Glomerular visceral epithelial cell (primary cell): ENCODE data around the gene ATP6AP2.
"Not testable (repeated sequence)": the region's sequence is repeated elsewhere in the genome, so short reads cannot be mapped to it uniquely, and the experiment has no call there.

Experiments
- DNase-seq: peaks from one replicate; pipeline ENCODE4 v3.0.0-alpha.2; 2016; ENCODE audit errors: extremely low spot score

ATP6AP2 gene, protein sequence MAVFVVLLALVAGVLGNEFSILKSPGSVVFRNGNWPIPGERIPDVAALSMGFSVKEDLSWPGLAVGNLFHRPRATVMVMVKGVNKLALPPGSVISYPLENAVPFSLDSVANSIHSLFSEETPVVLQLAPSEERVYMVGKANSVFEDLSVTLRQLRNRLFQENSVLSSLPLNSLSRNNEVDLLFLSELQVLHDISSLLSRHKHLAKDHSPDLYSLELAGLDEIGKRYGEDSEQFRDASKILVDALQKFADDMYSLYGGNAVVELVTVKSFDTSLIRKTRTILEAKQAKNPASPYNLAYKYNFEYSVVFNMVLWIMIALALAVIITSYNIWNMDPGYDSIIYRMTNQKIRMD

DNA sequence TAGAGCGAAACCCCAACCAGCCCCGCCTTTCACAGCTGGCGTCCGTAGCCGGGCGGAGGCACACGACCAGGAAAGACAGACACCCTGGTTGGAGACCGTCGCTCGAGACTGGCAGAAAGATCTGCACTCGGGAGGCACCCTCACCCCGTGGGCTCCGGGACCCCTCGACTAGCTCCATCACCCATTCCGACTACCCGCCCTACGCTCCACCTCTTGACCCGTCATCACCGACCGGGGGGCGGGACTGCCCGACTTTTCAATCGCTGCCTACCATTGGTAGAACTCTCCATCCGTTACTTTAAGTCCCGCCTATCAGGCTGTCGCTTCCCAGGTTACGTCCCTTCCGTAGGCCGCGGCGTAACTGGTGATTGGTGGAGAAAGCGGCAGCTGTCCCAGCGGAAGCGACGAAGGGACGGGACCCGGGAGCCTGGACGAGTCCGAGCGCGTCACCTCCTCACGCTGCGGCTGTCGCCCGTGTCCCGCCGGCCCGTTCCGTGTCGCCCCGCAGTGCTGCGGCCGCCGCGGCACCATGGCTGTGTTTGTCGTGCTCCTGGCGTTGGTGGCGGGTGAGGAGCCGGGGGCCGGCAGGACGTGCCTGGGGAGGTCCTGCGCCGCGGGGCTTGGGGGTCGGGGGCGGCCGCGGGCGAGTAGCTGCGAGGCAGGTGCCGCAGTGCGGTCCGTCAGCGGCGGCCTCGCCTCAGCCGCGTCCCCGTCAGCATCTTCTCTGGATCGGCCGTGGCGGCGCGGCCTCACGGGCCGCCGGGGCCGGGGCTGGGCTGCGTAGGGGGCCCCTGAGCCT lies at the start of gene ATP6AP2:
ATP6AP2 (plus strand) TSS at position 434 of the 799 bp plus-strand sequence; CDS start at position 530, 96 bp downstream.
- peak; percentile 91 for DNase-seq

DNA sequence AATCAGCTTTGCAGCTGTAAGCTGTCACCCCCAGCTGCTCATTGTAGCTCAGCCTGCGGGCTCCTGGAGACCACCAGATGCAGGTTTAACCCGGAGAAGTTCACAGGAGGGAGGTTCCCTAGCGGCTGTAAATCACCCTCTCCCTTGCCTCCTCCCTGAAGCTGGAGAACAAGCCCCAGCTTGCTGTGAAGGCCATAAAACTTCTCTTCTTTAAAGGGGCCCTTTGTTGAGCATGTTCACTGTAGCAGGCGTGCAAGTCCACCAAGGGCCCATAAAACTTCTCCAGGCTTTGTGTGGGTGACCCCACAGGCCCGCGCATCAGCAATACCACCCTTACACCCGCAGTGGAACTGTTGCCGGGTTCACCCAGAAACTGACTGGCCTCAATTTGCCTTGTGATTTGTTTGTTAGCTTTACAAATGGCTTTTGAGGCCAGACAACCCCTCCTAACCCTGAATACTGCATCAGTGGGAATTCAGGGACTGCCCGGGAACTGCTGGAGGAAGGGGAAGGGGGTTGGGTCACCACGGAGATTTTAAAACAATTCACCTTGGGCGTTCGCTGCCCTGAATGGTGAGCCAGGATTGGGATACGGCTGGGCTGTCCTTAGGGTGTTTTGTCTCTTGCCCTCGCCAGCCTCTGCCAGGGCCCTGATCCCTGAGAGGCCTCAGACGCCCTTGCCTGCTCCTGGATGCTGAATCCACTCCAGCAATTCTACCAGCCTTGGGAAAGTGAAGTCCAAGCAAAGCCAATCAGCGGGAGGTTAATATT lies 49.5 kb upstream of the ATP6AP2 start:
- DNase-seq: no peak

GRCh38 chrX:40537310-40537709 lies 43.5 kb upstream of the ATP6AP2 start:
- DNase-seq: no peak

GRCh38 chrX:40538406-40538805 lies 42.4 kb upstream of the ATP6AP2 start:
- no peak for DNase-seq

DNA sequence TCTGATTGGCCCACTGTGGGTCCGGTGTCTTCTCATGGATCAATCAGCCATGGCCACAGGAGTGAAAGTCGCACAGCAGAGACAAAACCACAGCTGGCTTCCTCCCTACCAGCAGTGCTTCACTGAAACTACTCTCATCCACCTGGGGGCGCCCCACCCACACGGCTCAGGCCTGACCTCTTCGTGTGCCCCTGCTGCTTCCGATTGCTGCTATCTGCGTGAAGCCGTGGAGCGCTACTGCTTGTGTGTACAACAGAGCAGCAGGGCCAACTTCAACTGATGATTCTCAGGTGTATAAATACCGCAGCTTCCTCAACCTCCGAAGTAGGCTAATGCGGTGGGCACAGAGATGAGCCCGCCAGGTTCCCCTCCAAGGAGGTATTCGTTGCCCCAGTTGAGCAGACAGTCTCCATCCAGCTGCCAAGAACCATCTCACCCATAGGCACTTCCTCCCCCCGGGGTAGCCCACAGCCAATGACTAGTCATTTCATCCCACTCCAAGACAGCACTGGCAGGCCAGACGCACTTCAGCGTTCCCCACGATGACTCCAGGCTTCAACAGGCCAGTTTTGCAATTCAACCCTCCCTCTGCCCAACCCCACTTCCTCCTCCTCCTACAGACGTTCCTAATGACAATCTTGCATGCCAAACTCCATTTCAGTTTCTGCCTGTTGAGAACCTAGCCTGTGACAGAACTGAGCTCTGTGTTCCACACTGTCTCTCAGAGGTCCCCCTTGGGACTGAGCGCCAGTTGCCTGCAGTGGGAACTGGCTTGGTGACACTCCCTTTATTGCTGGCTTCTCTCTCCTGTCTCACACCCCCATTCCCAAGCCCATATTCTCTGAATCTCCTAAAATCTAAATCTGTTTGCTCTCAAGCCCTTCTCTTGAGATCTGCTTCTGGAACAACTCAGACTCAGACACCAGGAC lies 41.3 kb upstream of the ATP6AP2 start:
- peak; percentile 27 for DNase-seq

DNA sequence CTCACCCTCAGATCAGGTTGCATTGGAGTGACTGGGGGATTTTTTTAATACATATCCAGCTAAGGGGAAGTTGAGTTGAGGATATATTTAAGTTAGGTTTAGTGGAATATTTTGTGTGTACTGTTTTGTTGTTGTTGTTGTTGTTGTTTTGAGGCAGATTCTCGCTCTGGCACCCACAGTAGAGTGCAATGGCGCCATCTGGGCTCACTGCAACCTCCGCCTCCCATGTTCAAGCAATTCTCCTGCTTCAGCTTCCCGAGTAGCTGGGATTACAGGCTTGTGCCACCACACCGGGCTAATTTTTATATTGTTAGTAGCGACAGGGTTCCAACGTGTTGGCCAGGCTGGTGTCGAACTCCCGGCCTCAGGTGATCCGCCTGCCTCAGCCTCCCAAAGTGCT lies 38.6 kb upstream of the ATP6AP2 start:
- no peak for DNase-seq

- DNase-seq: no peak
Observed at GRCh38 chrX:40542972-40543371, 37.8 kb upstream of the ATP6AP2 start.

DNA sequence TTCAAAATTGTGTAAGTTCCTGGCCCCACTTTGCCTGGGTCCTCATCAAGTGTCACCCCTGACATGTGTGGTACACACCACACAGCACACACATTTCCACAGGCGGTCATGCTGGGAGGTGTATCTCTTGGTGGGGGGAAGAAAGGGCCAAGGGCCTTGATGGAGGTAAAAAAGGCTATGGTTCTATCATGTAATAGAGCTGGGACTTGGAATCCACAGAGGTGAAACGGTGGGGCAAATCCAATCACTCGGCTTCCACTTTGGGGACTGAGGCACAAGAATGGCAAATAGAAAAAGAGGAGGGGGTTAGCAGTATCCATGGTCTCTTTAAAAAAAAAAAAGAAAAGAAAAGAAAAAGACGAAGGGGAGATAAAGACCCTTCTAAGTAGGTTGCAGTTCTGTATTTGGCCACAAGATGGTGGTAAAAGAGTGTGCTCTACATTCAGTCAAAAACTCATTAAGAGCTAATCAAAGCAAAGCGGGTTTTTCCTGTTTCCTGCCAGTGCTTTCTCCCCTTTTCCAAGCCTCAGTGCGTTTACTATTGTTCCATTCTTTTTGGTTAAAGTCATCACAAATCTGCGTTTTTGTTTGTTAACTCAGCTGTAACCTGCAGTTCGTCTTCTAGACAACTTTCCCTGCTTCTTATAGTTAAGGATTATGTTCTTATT lies 37.0 kb upstream of the ATP6AP2 start:
- peak; percentile 36 for DNase-seq

GRCh38 chrX:40544343-40545266 lies 36.2 kb upstream of the ATP6AP2 start:
- DNase-seq: peak; percentile 16

DNA sequence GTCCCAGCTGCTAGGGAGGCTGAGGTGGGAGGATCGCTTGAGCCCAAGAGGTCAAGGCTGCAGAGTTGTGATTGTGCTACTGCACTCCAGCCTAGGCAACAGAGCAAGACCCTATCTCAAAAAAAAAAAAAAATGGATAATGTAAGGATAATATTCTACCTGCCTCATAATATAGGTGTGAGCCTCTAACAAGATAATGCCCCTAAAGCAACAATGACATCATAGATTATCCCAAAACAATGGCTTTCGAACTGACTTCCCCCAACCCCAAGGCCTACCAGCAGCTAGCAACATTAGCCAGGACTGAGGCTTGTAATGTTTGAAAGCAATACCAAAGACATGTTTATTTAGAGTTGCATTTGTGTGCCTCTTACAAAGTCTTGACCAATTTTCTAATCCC lies 33.9 kb upstream of the ATP6AP2 start:
- no peak for DNase-seq

DNA sequence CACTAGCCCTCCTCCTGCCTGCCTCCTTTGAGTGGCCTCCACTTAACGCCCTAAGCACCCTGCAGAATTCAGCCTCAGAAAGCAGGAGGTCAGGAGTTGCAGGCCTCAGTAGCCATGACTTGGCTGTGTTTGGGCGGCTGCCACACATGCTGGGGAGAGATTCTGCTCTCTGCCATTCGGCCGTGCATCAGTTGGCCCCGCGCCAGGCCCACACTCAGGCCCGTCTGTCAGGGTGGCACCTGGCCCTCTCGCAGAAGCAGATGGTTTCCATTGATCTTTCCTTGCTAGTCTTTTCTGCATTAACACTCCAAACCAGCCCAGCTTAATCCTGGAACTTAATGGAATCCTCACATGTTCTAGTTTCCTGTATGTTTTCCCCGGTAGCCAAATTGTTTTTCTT lies 30.7 kb upstream of the ATP6AP2 start:
- peak; percentile 13 for DNase-seq

DNA sequence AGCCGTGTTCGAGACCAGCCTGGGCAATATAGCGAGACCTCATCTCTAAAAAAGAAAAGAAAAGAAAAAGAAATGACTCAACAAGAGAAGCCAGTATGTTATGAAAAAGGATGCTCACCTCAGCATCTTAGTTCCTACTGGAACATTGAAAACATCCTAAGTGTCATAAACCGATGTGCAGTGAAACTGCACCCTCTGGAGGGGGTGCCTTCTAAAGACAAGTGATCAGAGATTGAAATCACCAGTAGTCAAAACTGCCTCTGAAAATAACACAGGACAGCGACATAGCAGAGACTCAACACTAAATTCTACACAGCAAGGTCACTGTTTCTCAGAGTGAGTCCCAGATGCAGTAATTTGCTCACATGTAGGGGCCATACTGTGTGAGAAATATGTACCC lies 28.0 kb upstream of the ATP6AP2 start:
- peak; percentile 27 for DNase-seq

DNA sequence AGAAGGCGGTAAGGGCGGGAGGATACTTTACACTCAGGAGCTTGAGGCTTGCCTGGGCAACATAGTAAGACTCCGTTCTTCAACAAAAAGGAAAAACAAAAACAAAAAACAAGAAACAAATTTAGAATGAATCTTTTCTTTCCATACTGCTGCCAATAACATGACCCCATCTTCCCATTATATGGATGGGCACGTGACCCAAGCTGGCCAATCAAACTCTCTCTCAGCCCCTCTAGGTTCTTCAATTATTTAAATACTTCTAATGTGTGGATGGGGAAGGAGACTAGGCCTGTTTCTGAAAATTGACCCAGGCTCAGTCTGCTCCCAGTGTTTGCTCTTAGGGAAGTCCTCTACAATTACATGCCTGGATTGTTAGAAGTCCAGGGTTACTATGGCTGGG lies 22.2 kb upstream of the ATP6AP2 start:
- no peak for DNase-seq

GRCh38 chrX:40563784-40564183 lies 17.0 kb upstream of the ATP6AP2 start:
- DNase-seq: no peak

DNA sequence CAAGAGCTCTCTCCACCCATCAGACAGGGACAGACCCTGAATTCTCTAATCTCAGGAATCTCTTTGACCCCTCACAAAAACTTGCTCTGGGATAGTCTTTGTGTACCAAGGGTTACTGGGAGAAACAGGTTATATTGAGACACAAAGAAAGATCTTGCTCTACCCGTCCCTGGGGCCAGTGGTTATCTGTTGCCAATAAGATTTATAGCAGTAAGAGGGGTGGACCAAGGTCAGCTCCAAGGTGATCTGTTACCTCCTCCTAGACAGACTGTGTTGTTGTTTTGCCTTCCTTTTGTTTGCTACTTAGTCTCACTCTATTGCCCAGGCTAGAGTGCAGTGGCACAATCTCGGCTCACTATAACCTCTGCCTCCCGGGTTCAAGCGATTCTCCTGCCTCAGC lies 16.3 kb upstream of the ATP6AP2 start:
- DNase-seq: no peak

DNA sequence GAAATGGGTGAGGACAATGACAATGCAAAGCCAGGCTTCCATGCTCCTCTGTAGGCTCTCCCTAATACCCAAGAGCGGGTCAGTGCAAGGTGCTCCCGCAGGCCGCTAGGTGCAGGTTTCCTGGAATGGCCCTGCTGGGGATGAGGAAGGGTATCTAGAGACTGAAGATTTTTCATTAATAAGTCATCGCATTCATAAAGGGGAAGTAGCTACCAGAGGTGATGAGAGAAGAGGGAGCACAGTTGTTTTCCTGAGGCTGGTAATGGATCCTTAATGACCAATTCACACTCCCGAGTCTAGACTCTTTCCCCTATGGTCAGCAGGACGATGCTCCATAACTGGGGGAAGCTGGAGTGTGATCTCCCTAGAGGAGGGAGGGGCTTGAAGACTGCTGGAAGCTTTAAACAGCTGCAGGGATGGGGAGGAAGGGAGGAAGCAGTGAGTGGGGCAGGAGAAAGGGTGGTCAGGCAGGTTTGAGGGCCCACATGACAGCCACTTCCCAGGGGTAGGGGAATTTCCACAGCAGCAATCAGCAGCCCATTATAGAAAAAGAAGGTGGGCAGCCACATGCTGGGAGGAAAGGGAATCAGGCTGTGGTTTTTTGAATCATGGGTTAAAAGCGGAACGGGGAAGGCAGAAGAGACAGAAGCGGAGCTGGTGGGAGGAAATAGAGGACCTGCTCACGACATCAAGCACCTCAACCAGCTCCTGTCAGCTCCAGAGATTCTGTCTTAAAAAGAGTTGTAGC lies 10.2 kb upstream of the ATP6AP2 start:
- no peak for DNase-seq

- not testable (repeated sequence) for DNase-seq
Observed at GRCh38 chrX:40571164-40571563, 9.6 kb upstream of the ATP6AP2 start.

DNA sequence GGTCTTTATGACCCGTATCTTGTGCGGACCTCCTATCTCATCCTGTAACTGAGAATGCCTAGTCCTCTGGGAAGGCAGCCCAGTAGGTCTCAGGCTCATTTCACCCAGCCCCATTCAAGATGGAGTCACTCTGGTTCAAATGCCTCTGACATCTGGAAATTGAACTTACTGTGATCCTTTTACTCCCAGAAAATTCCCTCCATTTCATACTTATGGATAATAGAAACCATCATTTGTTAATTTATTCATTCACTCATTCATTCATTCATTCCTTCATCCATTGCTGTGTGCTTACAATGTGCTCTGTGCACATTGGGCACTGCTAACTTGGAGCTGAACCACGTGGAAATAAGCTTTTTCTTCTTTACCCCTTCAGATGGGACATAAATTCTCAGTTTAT lies 9.2 kb upstream of the ATP6AP2 start:
- DNase-seq: no peak

- no peak for DNase-seq
Observed at GRCh38 chrX:40573763-40574162, 7.0 kb upstream of the ATP6AP2 start.
